Measurements from ENCODE around the gene FADS1. TPM values are rescaled to one million over a fixed set of nuclear protein-coding genes. Genes with fewer than 3 reads are reported as not detected.

The FADS1 gene
- total and polyA plus RNA-seq, 2 experiments from 2014 or later, result 74.9 to 119 TPM

GRCh38 chr11:61814958-61815789 is 1.6 kb downstream of the FADS1 start:
- H3K36me3 Mint-ChIP-seq (ENCODE audit: low read depth), result peaks cover 52% of the 10 kb centered on the region
- Histone ChIP-seq H3K27me3 (ENCODE audit: insufficient read depth) (no peaks in the 10 kb centered on the region), H3K36me3 (ENCODE audit: insufficient read depth) (peaks cover 24% of the 10 kb centered on the region), H4K20me1 (replicated peaks; ENCODE audit: insufficient read depth) (peaks cover 13% of the 10 kb centered on the region; the same call in 1 of the 2 replicates), H3F3A (replicated peaks; ENCODE audit: low read depth) (peaks cover 12% of the 10 kb centered on the region), H3K4me1 (ENCODE audit: insufficient read depth) (peaks cover 11% of the 10 kb centered on the region), H3K4me3 (peak overlapping the region; percentile 89), H2AFZ (no peak overlapping the region), H3K27ac (ENCODE audit: low read depth) (peak overlapping the region; percentile 98), H3K9me2 (ENCODE audit: insufficient read depth) (peaks cover 5% of the 10 kb centered on the region; the same call in 1 of the 2 replicates), H3K4me2 (peak overlapping the region; percentile 77), H3K79me2 (replicated peaks; ENCODE audit: insufficient read depth) (peaks cover 53% of the 10 kb centered on the region)
- TF ChIP-seq EZH2phosphoT487 (IDR thresholded peaks at IDR 0.05; ENCODE audit: unreplicated experiment) (no peak), POLR2AphosphoS5 (IDR thresholded peaks at IDR 0.05; ENCODE audit: low read depth) (peak; percentile 99), REST (IDR thresholded peaks at IDR 0.05; ENCODE audit: unreplicated experiment) (no peak), ZNF114 (CRISPR knock-in tag; IDR thresholded peaks at IDR 0.05) (no peak), ZNF462 (CRISPR knock-in tag; IDR thresholded peaks at IDR 0.05) (no peak), CREB1 (CRISPR knock-in tag; IDR thresholded peaks at IDR 0.05; ENCODE audit: low read depth) (peak; percentile 75), ETS1 (IDR thresholded peaks at IDR 0.05) (0 out of 2 replicates have a peak, but pooled peaks have one; percentile 12), CTCF (conservative IDR thresholded peaks at IDR 0.05; ENCODE audit: low read depth in 2 of 2) (no peak)
- H3K4me1 Mint-ChIP-seq, result peaks cover 15% of the 10 kb centered on the region
- ATAC-seq, result peak; percentile 71
- H3K9me3 Mint-ChIP-seq, result no peaks in the 10 kb centered on the region; the same call in 2 of the 3 replicates
- peaks cover 20% of the 10 kb centered on the region for H3K27me3 Mint-ChIP-seq (ENCODE audit: insufficient read depth, low read depth, poor library complexity)
- peak overlapping the region; percentile 99 for H3K27ac Mint-ChIP-seq
- DNase-seq (ENCODE audit: low spot score), result peak; percentile 97
- H3K4me3 Mint-ChIP-seq, result peak overlapping the region; percentile 96
